ENCODE measurements around the gene NLRP1. TPM values are rescaled to one million over a fixed set of nuclear protein-coding genes. Genes with fewer than 3 reads are reported as not detected.

Gene NLRP1
- total RNA-seq, 1 experiment from 2014 or later: 0.57 TPM

DNA sequence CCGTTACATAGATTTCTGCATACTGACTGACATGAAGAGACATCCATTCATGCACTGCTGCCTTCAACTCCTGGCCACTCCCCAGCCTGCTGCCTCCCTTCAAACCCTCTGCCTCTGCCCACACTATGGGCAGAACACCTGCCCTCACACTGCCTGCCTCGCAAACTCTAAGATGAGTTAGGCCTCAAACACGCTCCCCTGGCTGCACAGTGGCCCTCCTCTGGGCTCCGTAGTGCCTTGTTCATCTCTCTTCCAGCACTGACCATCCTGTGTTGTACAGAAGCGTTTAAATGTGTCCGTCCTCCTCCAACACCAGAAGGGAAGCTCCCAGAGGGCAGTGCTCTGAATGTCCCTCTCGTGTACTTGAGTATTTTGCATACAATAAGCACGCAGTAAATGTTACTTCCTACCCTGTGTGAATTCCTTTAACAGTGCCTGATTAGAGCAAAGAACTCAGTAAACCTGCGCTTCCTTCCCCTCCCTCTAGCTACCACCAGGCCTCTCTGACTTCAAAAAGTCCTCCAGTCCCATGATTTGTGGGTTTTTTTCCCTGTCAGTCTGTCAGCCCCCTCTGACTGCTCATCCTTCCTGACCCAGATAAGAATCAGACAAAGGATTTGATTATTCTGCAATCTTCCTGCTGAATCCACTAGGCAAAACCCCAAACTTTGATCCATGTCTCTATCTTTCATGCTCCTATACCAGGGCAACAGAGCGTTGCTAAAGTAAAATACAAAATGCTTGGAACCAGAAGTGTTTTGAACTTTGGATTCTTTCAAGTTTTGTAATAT is 119.4 kb downstream of the NLRP1 start:
- intact Hi-C loops (cut with micrococcal nuclease; ENCODE audit: unreplicated experiment): no loop called here
- H3K27ac Mint-ChIP-seq (ENCODE audit: unreplicated experiment): no peak overlapping the region
- no peak for DNase-seq
- peaks cover 32% of the 10 kb centered on the region for H3K4me1 Mint-ChIP-seq (ENCODE audit: low read depth, unreplicated experiment)
- TF ChIP-seq CTCF (IDR thresholded peaks at IDR 0.05; ENCODE audit: unreplicated experiment): no peak
- no TSS peak for BruUV-seq (replicated peaks)
- CTCF ChIA-PET: interaction anchor here (0.5 kb wide), 1 partner anchor 472 kb away, joined by 5 read pairs; no protein-coding TSS in a partner anchor
- peaks cover 31% of the 10 kb centered on the region for H3K36me3 Mint-ChIP-seq (ENCODE audit: insufficient read depth, unreplicated experiment)
- H3K4me3 Mint-ChIP-seq (ENCODE audit: low read depth, unreplicated experiment): no peak overlapping the region
- no peaks in the 10 kb centered on the region for H3K9me3 Mint-ChIP-seq (ENCODE audit: low read depth, unreplicated experiment)
- no peaks in the 10 kb centered on the region for H3K27me3 Mint-ChIP-seq (ENCODE audit: unreplicated experiment)

Other genes starting within 250 kb of the NLRP1 start
- gene NUP88, start 164.8 kb downstream of the NLRP1 start, total RNA-seq (2022): 67.2 and 70.9 TPM in 2 replicates
- 36.7 and 42.0 TPM in 2 replicates for gene RPAIN, start 164.3 kb downstream of the NLRP1 start, total RNA-seq (2022)
- 124 and 128 TPM in 2 replicates for gene C1QBP, start 145.4 kb downstream of the NLRP1 start, total RNA-seq (2022)
- gene DHX33, start 115.5 kb downstream of the NLRP1 start, total RNA-seq (2022): 17.5 and 19.0 TPM in 2 replicates
- gene DERL2, start 98.3 kb downstream of the NLRP1 start, total RNA-seq (2022): 52.4 and 56.7 TPM in 2 replicates
- 13.6 and 15.9 TPM in 2 replicates for gene MIS12, start 97.9 kb downstream of the NLRP1 start, total RNA-seq (2022)

Measured in Calu3 (cell line).